DOHH2 (cell line): ENCODE data around the gene ADNP.

ENCODE experiments used
- H3F3A ChIP-seq: fragments of 200-600 bp; sonication (generic), shearing (Covaris generic); 2 replicates; pipeline ENCODE4 v1.6.0; 2016; ENCODE audit warnings: antibody characterized with exemption, mild to moderate bottlenecking; ENCODE audit not compliant: control insufficient read depth, insufficient read depth
- H3K27ac ChIP-seq: fragments of 200-600 bp; sonication (generic); 2 replicates; pipeline ENCODE4 v1.5.1; 2014; ENCODE audit warnings: low read depth, mild to moderate bottlenecking, low read length, moderate library complexity
- H3K27me3 ChIP-seq: fragments of 200-600 bp; sonication (generic); 2 replicates; pipeline ENCODE4 v1.6.1; 2014; ENCODE audit warnings: mild to moderate bottlenecking, low read length, mixed read lengths; ENCODE audit not compliant: control insufficient read depth
- H3K36me3 ChIP-seq: fragments of 200-600 bp; sonication (generic); 2 replicates; pipeline ENCODE4 v1.6.1; 2014; ENCODE audit warnings: mild to moderate bottlenecking, low read length, moderate library complexity, mixed read lengths; ENCODE audit not compliant: control insufficient read depth
- H3K4me1 ChIP-seq: fragments of 200-600 bp; sonication (generic); 2 replicates; pipeline ENCODE4 v1.6.1; 2014; ENCODE audit warnings: mild to moderate bottlenecking, low read length, mixed read lengths; ENCODE audit not compliant: control insufficient read depth
- H3K4me2 ChIP-seq: fragments of 200-600 bp; sonication (generic); 2 replicates; pipeline ENCODE4 v1.6.0; 2014; ENCODE audit warnings: mild to moderate bottlenecking, low read length, moderate library complexity
- H3K4me3 ChIP-seq: fragments of 200-600 bp; sonication (generic); 2 replicates; pipeline ENCODE4 v1.5.1; 2014; ENCODE audit warnings: mild to moderate bottlenecking, low read length, mixed read lengths
- H3K79me2 ChIP-seq: fragments of 200-600 bp; sonication (generic); 2 replicates; pipeline ENCODE4 v1.6.1; 2014; ENCODE audit warnings: mild to moderate bottlenecking, low read length, mixed read lengths; ENCODE audit not compliant: control insufficient read depth
- H3K9me2 ChIP-seq: fragments of 200-600 bp; sonication (generic); replicated peaks from 2 replicates; pipeline ENCODE4 v1.6.1; 2014; ENCODE audit warnings: mild to moderate bottlenecking, low read length, mixed read lengths; ENCODE audit not compliant: control insufficient read depth
- H3K9me3 ChIP-seq: fragments of 200-600 bp; sonication (generic); 2 replicates; pipeline ENCODE4 v1.6.1; 2014; ENCODE audit warnings: antibody characterized with exemption, low read length, mixed read lengths; ENCODE audit not compliant: control insufficient read depth, insufficient read depth
- H4K20me1 ChIP-seq: fragments of 200-600 bp; sonication (generic); 2 replicates; pipeline ENCODE4 v1.6.0; 2014; ENCODE audit warnings: low read depth, mild to moderate bottlenecking, antibody characterized with exemption, low read length, moderate library complexity; ENCODE audit not compliant: control insufficient read depth, insufficient read depth
- CTCF ChIP-seq: fragments of 200-600 bp; sonication (generic); IDR thresholded peaks from one replicate; pipeline ENCODE4 v1.5.1; 2014; ENCODE audit warnings: antibody characterized with exemption, mild to moderate bottlenecking, low read depth, low read length; ENCODE audit not compliant: poor library complexity, severe bottlenecking
- EZH2phosphoT487 ChIP-seq: fragments of 200-600 bp; sonication (generic); IDR thresholded peaks from 2 replicates; pipeline ENCODE4 v1.6.1; 2017; ENCODE audit warnings: borderline replicate concordance, mild to moderate bottlenecking, antibody characterized with exemption, low read length, moderate library complexity, mixed read lengths

Gene ADNP

GRCh38 chr20:50913690-50914375 is 17.4 kb downstream of the ADNP start:
- H3K36me3 ChIP-seq = peaks cover 93% of the 10 kb centered on the region
- H3K27ac ChIP-seq = no peak overlapping the region
- peaks cover 54% of the 10 kb centered on the region for H4K20me1 ChIP-seq
- TF ChIP-seq CTCF (no peak), EZH2phosphoT487 (no peak)
- peaks cover 64% of the 10 kb centered on the region for H3K4me1 ChIP-seq
- peaks cover 100% of the 10 kb centered on the region for H3K79me2 ChIP-seq
- H3F3A ChIP-seq = peaks cover 3% of the 10 kb centered on the region; the same call in 1 of the 2 replicates
- H3K9me2 ChIP-seq = no peaks in the 10 kb centered on the region
- no peak overlapping the region for H3K4me2 ChIP-seq
- no peaks in the 10 kb centered on the region for H3K27me3 ChIP-seq
- H3K9me3 ChIP-seq = no peaks in the 10 kb centered on the region
- no peak overlapping the region for H3K4me3 ChIP-seq

GRCh38 chr20:50911716-50912115 is 19.5 kb downstream of the ADNP start:
- H4K20me1 ChIP-seq = peaks cover 44% of the 10 kb centered on the region
- no peak overlapping the region for H3K27ac ChIP-seq
- H3K4me2 ChIP-seq = no peak overlapping the region

GRCh38 chr20:50911030-50911429 is 20.2 kb downstream of the ADNP start:
- H3K27ac ChIP-seq = no peak overlapping the region
- H3F3A ChIP-seq = peaks cover 6% of the 10 kb centered on the region; the same call in 1 of the 2 replicates
- peaks cover 37% of the 10 kb centered on the region for H4K20me1 ChIP-seq
- TF ChIP-seq EZH2phosphoT487 = no peak
- no peak for TF ChIP-seq CTCF
- H3K36me3 ChIP-seq = peaks cover 84% of the 10 kb centered on the region
- peaks cover 40% of the 10 kb centered on the region for H3K4me1 ChIP-seq
- no peaks in the 10 kb centered on the region for H3K27me3 ChIP-seq
- H3K4me2 ChIP-seq = no peak overlapping the region
- no peaks in the 10 kb centered on the region for H3K9me2 ChIP-seq
- no peaks in the 10 kb centered on the region for H3K9me3 ChIP-seq
- no peak overlapping the region for H3K4me3 ChIP-seq
- peaks cover 100% of the 10 kb centered on the region for H3K79me2 ChIP-seq

More at GRCh38 chr20:50911716-50912115, 19.5 kb downstream of the ADNP start:
- no peak overlapping the region for H3K4me3 ChIP-seq
- H3K4me1 ChIP-seq = peaks cover 47% of the 10 kb centered on the region
- H3K36me3 ChIP-seq = peaks cover 86% of the 10 kb centered on the region
- H3K9me3 ChIP-seq = no peaks in the 10 kb centered on the region
- TF ChIP-seq EZH2phosphoT487 (no peak), CTCF (no peak)
- H3K27me3 ChIP-seq = no peaks in the 10 kb centered on the region
- H3K9me2 ChIP-seq = no peaks in the 10 kb centered on the region
- H3K79me2 ChIP-seq = peaks cover 100% of the 10 kb centered on the region
- peaks cover 2% of the 10 kb centered on the region; the same call in 1 of the 2 replicates for H3F3A ChIP-seq
